Keratinocyte (primary cell): Measurements from ENCODE around the gene LRRC3B. TPM values are rescaled to one million over a fixed set of nuclear protein-coding genes. Genes with fewer than 3 reads are reported as not detected.

Source experiments
- DNase-seq: peaks from one replicate; pipeline ENCODE4 v3.0.0-alpha.2; 2011; ENCODE audit warnings: low read depth, missing footprints, low spot score
- FAIRE-seq: peaks from 2 replicates; lab custom pipeline; 2011; peaks lifted over from hg19 to GRCh38; lab: Jason Lieb, UNC
- H2AFZ ChIP-seq: 2 replicates; pipeline ENCODE4 v1.6.0; 2012; ENCODE audit warnings: low read length, control low read depth, inconsistent platforms; ENCODE audit not compliant: control insufficient read depth
- H3K27ac ChIP-seq: 2 replicates; pipeline ENCODE4 v1.5.1; 2011; ENCODE audit warnings: low read length; ENCODE audit not compliant: control insufficient read depth, insufficient read depth
- H3K27me3 ChIP-seq: 3 replicates; pipeline ENCODE4 v1.6.0; 2011; ENCODE audit warnings: low read length; ENCODE audit not compliant: control insufficient read depth, insufficient read depth; ENCODE audit errors: extremely low read depth
- H3K36me3 ChIP-seq, 2 experiments: 2 replicates in 1 of 2; 3 replicates in 1 of 2; pipeline ENCODE4 v1.5.1; 2011; ENCODE audit warnings: low read length in 2 of 2, mild to moderate bottlenecking in 1 of 2; ENCODE audit not compliant: control insufficient read depth in 2 of 2, insufficient read depth in 2 of 2; ENCODE audit errors: extremely low read depth in 1 of 2
- H3K4me1 ChIP-seq: 3 replicates; pipeline ENCODE4 v1.5.1; 2011; ENCODE audit warnings: low read length; ENCODE audit not compliant: control insufficient read depth, insufficient read depth; ENCODE audit errors: extremely low read depth
- H3K4me2 ChIP-seq: 3 replicates; pipeline ENCODE4 v1.6.0; 2011; ENCODE audit warnings: low read depth, low read length; ENCODE audit not compliant: control insufficient read depth, insufficient read depth; ENCODE audit errors: extremely low read depth
- H3K4me3 ChIP-seq, 3 experiments: fragments of 200-600 bp in 1 of 3; sonication (generic) in 1 of 3; 2 replicates in 2 of 3; 3 replicates in 1 of 3; pipeline ENCODE4 v1.5.1; 2011 to 2016; ENCODE audit warnings: low read length in 3 of 3, mild to moderate bottlenecking in 3 of 3, control low read depth in 2 of 3, inconsistent platforms in 1 of 3, low read depth in 1 of 3, mixed read lengths in 1 of 3, mixed run types in 1 of 3, moderate library complexity in 1 of 3; ENCODE audit not compliant: control insufficient read depth in 2 of 3, insufficient read depth in 2 of 3; ENCODE audit errors: extremely low read depth in 1 of 3
- H3K79me2 ChIP-seq: 2 replicates; pipeline ENCODE4 v1.6.0; 2012; ENCODE audit warnings: low read length; ENCODE audit not compliant: control insufficient read depth, insufficient read depth
- H3K9ac ChIP-seq: 3 replicates; pipeline ENCODE4 v1.6.0; 2011; ENCODE audit warnings: low read length; ENCODE audit not compliant: control insufficient read depth, insufficient read depth; ENCODE audit errors: extremely low read depth
- H3K9me1 ChIP-seq: 3 replicates; pipeline ENCODE4 v1.6.0; 2011; ENCODE audit warnings: low read length; ENCODE audit not compliant: control insufficient read depth, insufficient read depth; ENCODE audit errors: extremely low read depth
- H3K9me3 ChIP-seq: 2 replicates; pipeline ENCODE4 v1.5.1; 2012; ENCODE audit warnings: low read depth, low read length; ENCODE audit not compliant: control insufficient read depth
- H4K20me1 ChIP-seq: 3 replicates; pipeline ENCODE4 v1.6.0; 2011; ENCODE audit warnings: low read length; ENCODE audit not compliant: control insufficient read depth, insufficient read depth; ENCODE audit errors: extremely low read depth
- CTCF ChIP-seq, 3 experiments: IDR thresholded peaks in 1 of 3; conservative IDR thresholded peaks in 1 of 3; optimal IDR thresholded peaks in 1 of 3; 2 replicates in 2 of 3; 3 replicates in 1 of 3; pipeline versions ENCODE3 to v1.5.1; 2011; ENCODE audit warnings: low read length in 3 of 3, mild to moderate bottlenecking in 3 of 3, moderate library complexity in 2 of 3, control low read depth in 1 of 3, inconsistent platforms in 1 of 3; ENCODE audit not compliant: insufficient read depth in 2 of 3; ENCODE audit errors: extremely low read depth in 1 of 3
- EZH2 ChIP-seq: IDR thresholded peaks from one replicate; pipeline ENCODE4 v1.6.1; 2012; ENCODE audit warnings: inconsistent platforms, mild to moderate bottlenecking, low read length, moderate library complexity
- dilution Hi-C: fragments of 300-500 bp; cut with MboI; formaldehyde crosslinking; loops from one replicate; pipeline ENCODE4 v1.7.0; 2020; ENCODE audit warnings: low sequenced_read_pairs; ENCODE audit not compliant: extremely low pct_ligation_motif_present
- polyA plus RNA-seq, 5 experiments: library from polyadenylated mRNA; depleted of rRNA in 3 of 5; stranded (reverse) in 3 of 5; stranded (forward) in 1 of 5; unstranded in 1 of 5; fragments of >200 nt; gene quantifications; 1 replicate in 1 of 5; 2 replicates in 3 of 5; 3 replicates in 1 of 5; pipeline versions ENCODE4 v1.2.1 to v1.2.3, GENCODE V29; 2011 to 2012; ENCODE audit warnings: missing spikeins in 2 of 5, low read depth in 1 of 5, low replicate concordance in 1 of 5

The LRRC3B gene
- polyA plus RNA-seq, 1 donor (not counting 4 experiments of a cell fraction or from before 2014, with no cell fraction given): not detected

- H3K27ac ChIP-seq: no peak overlapping the region
- no peak overlapping the region for H3K4me3 ChIP-seq
- no peaks in the 10 kb centered on the region for H4K20me1 ChIP-seq
- dilution Hi-C loops: no loop called here
- no peaks in the 10 kb centered on the region for H3K4me1 ChIP-seq
- no peak for FAIRE-seq
- no peak overlapping the region for H3K4me2 ChIP-seq
- H3K9ac ChIP-seq: no peak overlapping the region
- H2AFZ ChIP-seq: no peak overlapping the region
- no peaks in the 10 kb centered on the region for H3K9me3 ChIP-seq
- no peaks in the 10 kb centered on the region for H3K27me3 ChIP-seq
- H3K9me1 ChIP-seq: no peaks in the 10 kb centered on the region
- TF ChIP-seq CTCF (optimal IDR thresholded peaks at IDR 0.05 in 1 of 3, IDR thresholded peaks at IDR 0.05 in 1 of 3, conservative IDR thresholded peaks at IDR 0.05 in 1 of 3; ENCODE audit: extremely low read depth in 1 of 3, insufficient read depth in 2 of 3, low read length in 3 of 3): no peak
- no peak for TF ChIP-seq EZH2
- DNase-seq: no peak
- no peaks in the 10 kb centered on the region for H3K79me2 ChIP-seq
- no peaks in the 10 kb centered on the region for H3K36me3 ChIP-seq
Observed at GRCh38 chr3:26590919-26591484, 31.6 kb upstream of the LRRC3B start.

GRCh38 chr3:26591926-26592325 is 30.6 kb upstream of the LRRC3B start:
- Histone ChIP-seq H3K9me3 (no peaks in the 10 kb centered on the region), H2AFZ (no peak overlapping the region), H3K4me1 (no peaks in the 10 kb centered on the region), H3K36me3 (no peaks in the 10 kb centered on the region), H3K27ac (no peak overlapping the region), H3K79me2 (no peaks in the 10 kb centered on the region), H3K4me3 (no peak overlapping the region), H3K9ac (no peak overlapping the region), H4K20me1 (no peaks in the 10 kb centered on the region), H3K27me3 (no peaks in the 10 kb centered on the region), H3K9me1 (no peaks in the 10 kb centered on the region), H3K4me2 (no peak overlapping the region)
- dilution Hi-C loops: no loop called here
- DNase-seq (no peak), FAIRE-seq (no peak)
- TF ChIP-seq CTCF (optimal IDR thresholded peaks at IDR 0.05 in 1 of 3, IDR thresholded peaks at IDR 0.05 in 1 of 3, conservative IDR thresholded peaks at IDR 0.05 in 1 of 3; ENCODE audit: extremely low read depth in 1 of 3, insufficient read depth in 2 of 3, low read length in 3 of 3) (no peak), EZH2 (no peak)
